HepG2 (cell line): Measurements from ENCODE around the gene MAMSTR. TPM values are rescaled to one million over a fixed set of nuclear protein-coding genes. Genes with fewer than 3 reads are reported as not detected.

ENCODE experiments used
- ATAC-seq: fragments of 200-7000 bp; cut with Tn5 transposase; 3 replicates; pipeline ENCODE4 v1.9.1; 2020; ENCODE audit warnings: mild to moderate bottlenecking, moderate library complexity
- BruUV-seq: library from RNA; stranded (reverse); fragments of 400-500 nt; replicated peaks from 2 replicates; lab custom pipeline; 2021; lab: Mats Ljungman, UMichigan
- CTCF ChIA-PET: fragments of 300-600 bp; formaldehyde crosslinking; extraction: SDS; loops from one replicate; lab custom pipeline; 2021; ENCODE audit warnings: low total read pairs, inconsistent platforms, low intra/inter-chr PET ratio; lab: Yijun Ruan, JAX
- POLR2A ChIA-PET: fragments of 350-600 bp; sonication (Branson Sonifier 250); formaldehyde crosslinking; loops from one replicate; lab custom pipeline; 2020; ENCODE audit warnings: antibody characterized with exemption, inconsistent platforms; lab: Yijun Ruan, JAX
- DNase-seq: peaks from one replicate; pipeline ENCODE4 v3.0.0-alpha.2; 2015; ENCODE audit warnings: low spot score
- FAIRE-seq: peaks from 3 replicates; lab custom pipeline; 2011; peaks lifted over from hg19 to GRCh38; lab: Jason Lieb, UNC
- H2AFZ ChIP-seq: one replicate; pipeline ENCODE4 v1.6.1; 2011; ENCODE audit warnings: low read length, inconsistent platforms
- H3K27ac ChIP-seq: fragments of 300-600 bp; 3 replicates; pipeline ENCODE4 v1.8.0; 2011; ENCODE audit warnings: mixed run types, mild to moderate bottlenecking, mixed read lengths, low read length, inconsistent platforms; ENCODE audit not compliant: insufficient read depth; ENCODE audit errors: extremely low read length
- H3K27me3 ChIP-seq, 2 experiments: fragments of 200-600 bp in 1 of 2; 2 replicates in 1 of 2; 3 replicates in 1 of 2; pipeline versions ENCODE4 v1.6.0 to v1.8.0; 2011; ENCODE audit warnings: low read length in 2 of 2, mild to moderate bottlenecking in 2 of 2, moderate library complexity in 2 of 2, inconsistent platforms in 1 of 2; ENCODE audit not compliant: insufficient read depth in 2 of 2, control insufficient read depth in 1 of 2
- H3K36me3 ChIP-seq, 2 experiments: fragments of 200-600 bp in 1 of 2; replicated peaks in 1 of 2; 2 replicates in 1 of 2; 3 replicates in 1 of 2; pipeline versions ENCODE4 v1.5.1 to v1.8.0; 2011; ENCODE audit warnings: low read length in 2 of 2, inconsistent platforms in 1 of 2; ENCODE audit not compliant: insufficient read depth in 2 of 2, control insufficient read depth in 1 of 2
- H3K4me1 ChIP-seq: 2 replicates; pipeline ENCODE4 v1.5.1; 2012; ENCODE audit warnings: low read length, inconsistent platforms; ENCODE audit not compliant: insufficient read depth
- H3K4me2 ChIP-seq: 2 replicates; pipeline ENCODE4 v1.6.0; 2011; ENCODE audit warnings: low read depth, low read length, inconsistent platforms
- H3K4me3 ChIP-seq, 3 experiments: fragments of 200-600 bp in 1 of 3; sonication (generic), shearing (Covaris generic) in 1 of 3; replicated peaks in 1 of 3; 2 replicates each; pipeline ENCODE4 v1.5.1; 2011 to 2016; ENCODE audit warnings: low read length in 3 of 3, inconsistent platforms in 2 of 3, low read depth in 2 of 3, mild to moderate bottlenecking in 2 of 3, control low read depth in 1 of 3, mixed read lengths in 1 of 3; ENCODE audit not compliant: insufficient read depth in 1 of 3
- H3K79me2 ChIP-seq: one replicate; pipeline ENCODE4 v1.6.1; 2011; ENCODE audit warnings: low read length, inconsistent platforms; ENCODE audit not compliant: insufficient read depth
- H3K9ac ChIP-seq: 2 replicates; pipeline ENCODE4 v1.6.0; 2011; ENCODE audit warnings: mild to moderate bottlenecking, low read depth, low read length, inconsistent platforms; ENCODE audit not compliant: insufficient read depth
- H3K9me3 ChIP-seq: 2 replicates; pipeline ENCODE4 v1.5.1; 2012; ENCODE audit warnings: mild to moderate bottlenecking, low read length
- H4K20me1 ChIP-seq: 2 replicates; pipeline ENCODE4 v1.6.0; 2011; ENCODE audit warnings: inconsistent platforms, mild to moderate bottlenecking, low read length, moderate library complexity; ENCODE audit not compliant: insufficient read depth
- ELF4 ChIP-seq: sonication (generic); formaldehyde crosslinking; IDR thresholded peaks from 2 replicates; pipeline ENCODE4 v1.5.0; 2020; ENCODE audit warnings: missing genetic modification reagents, mild to moderate bottlenecking, moderate library complexity, borderline replicate concordance
- GATA4 ChIP-seq: sonication (generic); IDR thresholded peaks from 2 replicates; pipeline ENCODE4 v1.6.1; 2016; ENCODE audit warnings: antibody characterized with exemption, low read depth, borderline replicate concordance
- HMG20B ChIP-seq: conservative IDR thresholded peaks from 2 replicates; pipeline ENCODE4 v1.6.1; 2016; ENCODE audit warnings: missing genetic modification reagents, missing compliant biosample characterization
- PHF21A ChIP-seq: sonication (generic); formaldehyde crosslinking; IDR thresholded peaks from 2 replicates; pipeline ENCODE4 v1.5.0; 2020; ENCODE audit warnings: mild to moderate bottlenecking, missing genetic modification reagents
- POLR2G ChIP-seq: fragments of 200-400 bp; formaldehyde crosslinking; IDR thresholded peaks from 2 replicates; pipeline ENCODE4 v1.6.1; 2018; ENCODE audit warnings: mild to moderate bottlenecking, low read depth, low read length, moderate library complexity
- REXO4 ChIP-seq: sonication (generic); formaldehyde crosslinking; IDR thresholded peaks from 2 replicates; pipeline ENCODE4 v1.8.0; 2022; ENCODE audit warnings: missing genetic modification reagents, mild to moderate bottlenecking, borderline replicate concordance
- TGIF2 ChIP-seq: IDR thresholded peaks from 2 replicates; pipeline ENCODE4 v1.6.1; 2016; ENCODE audit warnings: control low read depth, missing compliant biosample characterization
- THYN1 ChIP-seq: sonication (generic); formaldehyde crosslinking; IDR thresholded peaks from 2 replicates; pipeline ENCODE4 v1.8.1; 2023; ENCODE audit warnings: low read depth, mild to moderate bottlenecking, moderate library complexity, missing genetic modification reagents, borderline replicate concordance
- ZFP82 ChIP-seq: sonication (generic); formaldehyde crosslinking; IDR thresholded peaks from 2 replicates; pipeline ENCODE4 v1.5.1; 2020; ENCODE audit warnings: mild to moderate bottlenecking, missing genetic modification reagents, borderline replicate concordance
- ZNF337 ChIP-seq: sonication (generic); formaldehyde crosslinking; IDR thresholded peaks from 2 replicates; pipeline ENCODE4 v1.5.1; 2020; ENCODE audit warnings: missing genetic modification reagents, low read depth, mild to moderate bottlenecking, borderline replicate concordance
- ZNF556 ChIP-seq: sonication (generic); formaldehyde crosslinking; IDR thresholded peaks from 2 replicates; pipeline ENCODE4 v1.4.0; 2020; ENCODE audit warnings: mild to moderate bottlenecking, missing genetic modification reagents, borderline replicate concordance
- WGBS: methylation state at CpG from one replicate; pipeline ENCODE4 v1.1.6; 2017; ENCODE audit warnings: low lambda C conversion rate; 5-methylcytosine and 5-hydroxymethylcytosine counted together
- in situ Hi-C: cut with HindIII; loops from 2 replicates; pipeline ENCODE4 v1.10.0; 2017; ENCODE audit warnings: low pct_unique_long_range_greater_than_20kb; ENCODE audit not compliant: extremely low pct_ligation_motif_present
- intact Hi-C: fragments of 100-400 bp; cut with micrococcal nuclease; formaldehyde crosslinking; loops from one replicate; pipeline ENCODE4 v1.10.0; 2022; ENCODE audit not compliant: unreplicated experiment
- polyA plus RNA-seq, 8 experiments: library from polyadenylated mRNA; depleted of rRNA in 3 of 8; stranded (reverse) in 7 of 8; unstranded in 1 of 8; fragments of >200 nt; fragmentation: Illumina TruSeq in 4 of 8; extraction: Trizol in 4 of 8; gene quantifications; 2 replicates each; pipeline versions ENCODE4 v1.2.1 to v1.2.3, GENCODE V29; 2011 to 2016; ENCODE audit warnings: low read depth in 4 of 8, missing spikeins in 1 of 8, mixed read lengths in 1 of 8; ENCODE audit not compliant: insufficient read depth in 1 of 8
- total RNA-seq, 5 experiments: library from RNA; depleted of rRNA; stranded (reverse); fragments of >200 nt; fragmentation: Illumina TruSeq; extraction: Trizol; gene quantifications; 2 replicates each; pipeline ENCODE4 v1.2.3, GENCODE V29; 2016; ENCODE audit warnings: low read depth in 1 of 5
- TF ChIP-seq, protein P1 (sequence below): sonication (generic); formaldehyde crosslinking; IDR thresholded peaks from 2 replicates; pipeline ENCODE4 v1.8.0; 2022; ENCODE audit warnings: mild to moderate bottlenecking, missing genetic modification reagents, moderate library complexity
- TF ChIP-seq, protein P2 (sequence below): sonication (generic); formaldehyde crosslinking; IDR thresholded peaks from 2 replicates; pipeline ENCODE4 v1.4.0; 2020; ENCODE audit warnings: missing genetic modification reagents
- TF ChIP-seq, protein P3 (sequence below): fragments of 450-650 bp; IDR thresholded peaks from 2 replicates; pipeline ENCODE4 v1.6.1; 2017; ENCODE audit warnings: mild to moderate bottlenecking
- TF ChIP-seq, protein P4 (sequence below): sonication (generic); formaldehyde crosslinking; IDR thresholded peaks from 2 replicates; pipeline ENCODE4 v1.5.0; 2020; ENCODE audit warnings: missing genetic modification reagents, mild to moderate bottlenecking, borderline replicate concordance

MAMSTR gene
- total and polyA plus RNA-seq, 2 of the 13 experiments (the other 11 are each of a cell fraction or from before 2014, with no cell fraction given): 2.2 to 2.4 TPM

DNA sequence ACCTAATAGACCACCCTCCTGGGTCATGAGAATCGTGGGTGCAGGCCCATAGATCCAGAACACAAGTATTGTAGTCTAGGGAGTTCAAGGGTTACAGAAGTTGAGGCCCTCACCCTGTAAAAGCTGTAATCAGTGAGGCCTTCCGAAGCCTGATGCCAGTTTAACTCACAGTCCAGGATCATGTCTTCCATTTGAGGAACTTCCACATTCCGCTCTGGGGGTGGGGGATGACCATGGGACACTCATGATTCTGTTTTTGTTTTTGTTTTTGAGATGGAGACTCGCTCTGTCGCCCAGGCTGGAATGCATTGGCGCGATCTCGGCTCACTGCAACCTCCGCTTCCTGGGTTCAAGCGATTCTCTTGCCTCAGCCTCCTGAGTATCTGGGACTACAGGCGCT, 22.6 kb upstream of the MAMSTR start:
- Histone ChIP-seq H3K9me3 (no peaks in the 10 kb centered on the region), H3K79me2 (no peaks in the 10 kb centered on the region), H3K36me3 (no peaks in the 10 kb centered on the region), H3K4me3 (no peak overlapping the region), H3K27me3 (peaks cover 0 to 1% of the 10 kb centered on the region in 2 experiments; a peak in 1 of 5 replicates), H4K20me1 (no peaks in the 10 kb centered on the region), H3K27ac (no peak overlapping the region), H2AFZ (no peak overlapping the region), H3K4me1 (peaks cover 56% of the 10 kb centered on the region), H3K4me2 (peak overlapping the region; percentile 40; the same call in 1 of the 2 replicates), H3K9ac (no peak overlapping the region)
- BruUV-seq: no TSS peak
- WGBS: 96% methylated on average over 8 of the region's 11 CpGs
- FAIRE-seq: no peak
- intact Hi-C loops: no loop called here
- ATAC-seq: no peak
- in situ Hi-C loops: no loop called here
- CTCF ChIA-PET: no interaction called here
- POLR2A ChIA-PET: interaction anchor here (1.4 kb wide), 1 partner anchor 19 kb away, joined by 3 read pairs; no protein-coding TSS in a partner anchor
- no peak for DNase-seq
- no peak for TF ChIP-seq GATA4
- no peak for TF ChIP-seq PHF21A (CRISPR knock-in tag)
- TF ChIP-seq ZNF556 (CRISPR knock-in tag): no peak
- TF ChIP-seq, protein P1, sequence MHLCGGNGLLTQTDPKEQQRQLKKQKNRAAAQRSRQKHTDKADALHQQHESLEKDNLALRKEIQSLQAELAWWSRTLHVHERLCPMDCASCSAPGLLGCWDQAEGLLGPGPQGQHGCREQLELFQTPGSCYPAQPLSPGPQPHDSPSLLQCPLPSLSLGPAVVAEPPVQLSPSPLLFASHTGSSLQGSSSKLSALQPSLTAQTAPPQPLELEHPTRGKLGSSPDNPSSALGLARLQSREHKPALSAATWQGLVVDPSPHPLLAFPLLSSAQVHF (CRISPR knock-in tag): no peak
- TF ChIP-seq, protein P2, sequence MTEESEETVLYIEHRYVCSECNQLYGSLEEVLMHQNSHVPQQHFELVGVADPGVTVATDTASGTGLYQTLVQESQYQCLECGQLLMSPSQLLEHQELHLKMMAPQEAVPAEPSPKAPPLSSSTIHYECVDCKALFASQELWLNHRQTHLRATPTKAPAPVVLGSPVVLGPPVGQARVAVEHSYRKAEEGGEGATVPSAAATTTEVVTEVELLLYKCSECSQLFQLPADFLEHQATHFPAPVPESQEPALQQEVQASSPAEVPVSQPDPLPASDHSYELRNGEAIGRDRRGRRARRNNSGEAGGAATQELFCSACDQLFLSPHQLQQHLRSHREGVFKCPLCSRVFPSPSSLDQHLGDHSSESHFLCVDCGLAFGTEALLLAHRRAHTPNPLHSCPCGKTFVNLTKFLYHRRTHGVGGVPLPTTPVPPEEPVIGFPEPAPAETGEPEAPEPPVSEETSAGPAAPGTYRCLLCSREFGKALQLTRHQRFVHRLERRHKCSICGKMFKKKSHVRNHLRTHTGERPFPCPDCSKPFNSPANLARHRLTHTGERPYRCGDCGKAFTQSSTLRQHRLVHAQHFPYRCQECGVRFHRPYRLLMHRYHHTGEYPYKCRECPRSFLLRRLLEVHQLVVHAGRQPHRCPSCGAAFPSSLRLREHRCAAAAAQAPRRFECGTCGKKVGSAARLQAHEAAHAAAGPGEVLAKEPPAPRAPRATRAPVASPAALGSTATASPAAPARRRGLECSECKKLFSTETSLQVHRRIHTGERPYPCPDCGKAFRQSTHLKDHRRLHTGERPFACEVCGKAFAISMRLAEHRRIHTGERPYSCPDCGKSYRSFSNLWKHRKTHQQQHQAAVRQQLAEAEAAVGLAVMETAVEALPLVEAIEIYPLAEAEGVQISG (CRISPR knock-in tag): no peak
- TF ChIP-seq, protein P3, sequence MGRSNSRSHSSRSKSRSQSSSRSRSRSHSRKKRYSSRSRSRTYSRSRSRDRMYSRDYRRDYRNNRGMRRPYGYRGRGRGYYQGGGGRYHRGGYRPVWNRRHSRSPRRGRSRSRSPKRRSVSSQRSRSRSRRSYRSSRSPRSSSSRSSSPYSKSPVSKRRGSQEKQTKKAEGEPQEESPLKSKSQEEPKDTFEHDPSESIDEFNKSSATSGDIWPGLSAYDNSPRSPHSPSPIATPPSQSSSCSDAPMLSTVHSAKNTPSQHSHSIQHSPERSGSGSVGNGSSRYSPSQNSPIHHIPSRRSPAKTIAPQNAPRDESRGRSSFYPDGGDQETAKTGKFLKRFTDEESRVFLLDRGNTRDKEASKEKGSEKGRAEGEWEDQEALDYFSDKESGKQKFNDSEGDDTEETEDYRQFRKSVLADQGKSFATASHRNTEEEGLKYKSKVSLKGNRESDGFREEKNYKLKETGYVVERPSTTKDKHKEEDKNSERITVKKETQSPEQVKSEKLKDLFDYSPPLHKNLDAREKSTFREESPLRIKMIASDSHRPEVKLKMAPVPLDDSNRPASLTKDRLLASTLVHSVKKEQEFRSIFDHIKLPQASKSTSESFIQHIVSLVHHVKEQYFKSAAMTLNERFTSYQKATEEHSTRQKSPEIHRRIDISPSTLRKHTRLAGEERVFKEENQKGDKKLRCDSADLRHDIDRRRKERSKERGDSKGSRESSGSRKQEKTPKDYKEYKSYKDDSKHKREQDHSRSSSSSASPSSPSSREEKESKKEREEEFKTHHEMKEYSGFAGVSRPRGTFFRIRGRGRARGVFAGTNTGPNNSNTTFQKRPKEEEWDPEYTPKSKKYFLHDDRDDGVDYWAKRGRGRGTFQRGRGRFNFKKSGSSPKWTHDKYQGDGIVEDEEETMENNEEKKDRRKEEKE: no peak
- TF ChIP-seq TGIF2 (CRISPR knock-in tag): no peak
- no peak for TF ChIP-seq POLR2G
- TF ChIP-seq ZFP82: no peak
- no peak for TF ChIP-seq HMG20B
- no peak for TF ChIP-seq REXO4 (CRISPR knock-in tag)
- TF ChIP-seq, protein P4, sequence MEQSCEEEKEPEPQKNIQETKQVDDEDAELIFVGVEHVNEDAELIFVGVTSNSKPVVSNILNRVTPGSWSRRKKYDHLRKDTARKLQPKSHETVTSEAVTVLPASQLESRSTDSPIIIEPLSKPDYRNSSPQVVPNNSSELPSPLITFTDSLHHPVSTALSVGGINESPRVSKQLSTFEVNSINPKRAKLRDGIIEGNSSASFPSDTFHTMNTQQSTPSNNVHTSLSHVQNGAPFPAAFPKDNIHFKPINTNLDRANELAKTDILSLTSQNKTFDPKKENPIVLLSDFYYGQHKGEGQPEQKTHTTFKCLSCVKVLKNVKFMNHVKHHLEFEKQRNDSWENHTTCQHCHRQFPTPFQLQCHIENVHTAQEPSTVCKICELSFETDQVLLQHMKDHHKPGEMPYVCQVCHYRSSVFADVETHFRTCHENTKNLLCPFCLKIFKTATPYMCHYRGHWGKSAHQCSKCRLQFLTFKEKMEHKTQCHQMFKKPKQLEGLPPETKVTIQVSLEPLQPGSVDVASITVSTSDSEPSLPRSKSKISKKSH (CRISPR knock-in tag): no peak
- no peak for TF ChIP-seq ELF4 (CRISPR knock-in tag)
- TF ChIP-seq ZNF337 (CRISPR knock-in tag): no peak
- no peak for TF ChIP-seq THYN1
